ENCODE measurements around the gene DUSP9. TPM values are rescaled to one million over a fixed set of nuclear protein-coding genes. Genes with fewer than 3 reads are reported as not detected.
"Not testable (repeated sequence)": the region's sequence is repeated elsewhere in the genome, so short reads cannot be mapped to it uniquely, and the experiment has no call there.

The DUSP9 gene
- total RNA-seq, 2 experiments from 2014 or later = 0.36 TPM; not detected in 1

GRCh38 chrX:153689654-153690465 is 42.9 kb downstream of the DUSP9 start:
- Mint-ChIP-seq H3K4me3 (no peak overlapping the region), H3K4me1 (ENCODE audit: low read depth) (no peaks in the 10 kb centered on the region), H3K27me3 (ENCODE audit: low read depth) (peaks cover 4% of the 10 kb centered on the region), H3K27ac (no peak overlapping the region), H3K9me3 (no peaks in the 10 kb centered on the region), H3K36me3 (ENCODE audit: low read depth) (no peaks in the 10 kb centered on the region)
- DNase-seq = no peak
- CTCF ChIA-PET = no interaction called here
- intact Hi-C loops (cut with micrococcal nuclease) = no loop called here

- H3K4me1 Mint-ChIP-seq (ENCODE audit: low read depth) = no peaks in the 10 kb centered on the region
- H3K36me3 Mint-ChIP-seq (ENCODE audit: low read depth) = no peaks in the 10 kb centered on the region
- H3K9me3 Mint-ChIP-seq = no peaks in the 10 kb centered on the region
- no peak overlapping the region for H3K4me3 Mint-ChIP-seq
- intact Hi-C loops (cut with micrococcal nuclease) = no loop called here
- DNase-seq = no peak
- H3K27ac Mint-ChIP-seq = no peak overlapping the region
- CTCF ChIA-PET = no interaction called here
- H3K27me3 Mint-ChIP-seq (ENCODE audit: low read depth) = peaks cover 4% of the 10 kb centered on the region
These were observed 43.5 kb downstream of the DUSP9 start for GRCh38 chrX:153690466-153690865.

- H3K9me3 Mint-ChIP-seq; H3K36me3 Mint-ChIP-seq (ENCODE audit: low read depth); H3K27ac Mint-ChIP-seq; intact Hi-C loops (cut with micrococcal nuclease); DNase-seq; H3K4me1 Mint-ChIP-seq (ENCODE audit: low read depth); H3K27me3 Mint-ChIP-seq (ENCODE audit: low read depth); H3K4me3 Mint-ChIP-seq; CTCF ChIA-PET: not testable (repeated sequence)
These were observed 44.2 kb downstream of the DUSP9 start for GRCh38 chrX:153691032-153691827.

- Mint-ChIP-seq H3K36me3 (ENCODE audit: low read depth) (no peaks in the 10 kb centered on the region), H3K4me1 (ENCODE audit: low read depth) (no peaks in the 10 kb centered on the region), H3K4me3 (no peak overlapping the region), H3K9me3 (no peaks in the 10 kb centered on the region), H3K27me3 (ENCODE audit: low read depth) (peaks cover 2% of the 10 kb centered on the region), H3K27ac (no peak overlapping the region)
- DNase-seq = no peak
- intact Hi-C loops (cut with micrococcal nuclease) = no loop called here
- CTCF ChIA-PET = no interaction called here
These were observed 45.0 kb downstream of the DUSP9 start for GRCh38 chrX:153692003-153692402.

- peak overlapping the region; percentile 68 for H3K27ac Mint-ChIP-seq
These were observed 45.7 kb downstream of the DUSP9 start for GRCh38 chrX:153692611-153693156.

GRCh38 chrX:153693216-153694086 is 46.4 kb downstream of the DUSP9 start:
- H3K27me3 Mint-ChIP-seq (ENCODE audit: low read depth) = peaks cover 2% of the 10 kb centered on the region
- no peak overlapping the region for H3K4me3 Mint-ChIP-seq
- DNase-seq = no peak
- H3K36me3 Mint-ChIP-seq (ENCODE audit: low read depth) = peaks cover 3% of the 10 kb centered on the region
- intact Hi-C loops (cut with micrococcal nuclease) = no loop called here
- CTCF ChIA-PET = no interaction called here
- no peaks in the 10 kb centered on the region for H3K4me1 Mint-ChIP-seq (ENCODE audit: low read depth)
- no peaks in the 10 kb centered on the region for H3K9me3 Mint-ChIP-seq
- no peak overlapping the region for H3K27ac Mint-ChIP-seq

More at GRCh38 chrX:153692611-153693156, 45.7 kb downstream of the DUSP9 start:
- H3K4me3 Mint-ChIP-seq = no peak overlapping the region
- no peak for DNase-seq
- H3K36me3 Mint-ChIP-seq (ENCODE audit: low read depth) = peaks cover 3% of the 10 kb centered on the region
- no peaks in the 10 kb centered on the region for H3K9me3 Mint-ChIP-seq
- H3K27me3 Mint-ChIP-seq (ENCODE audit: low read depth) = peaks cover 2% of the 10 kb centered on the region
- CTCF ChIA-PET = no interaction called here
- no peaks in the 10 kb centered on the region for H3K4me1 Mint-ChIP-seq (ENCODE audit: low read depth)
- intact Hi-C loops (cut with micrococcal nuclease) = no loop called here

- DNase-seq; H3K27me3 Mint-ChIP-seq (ENCODE audit: low read depth); H3K4me1 Mint-ChIP-seq (ENCODE audit: low read depth); H3K4me3 Mint-ChIP-seq; H3K36me3 Mint-ChIP-seq (ENCODE audit: low read depth); H3K27ac Mint-ChIP-seq; H3K9me3 Mint-ChIP-seq; CTCF ChIA-PET; intact Hi-C loops (cut with micrococcal nuclease): not testable (repeated sequence)
These were observed 47.3 kb downstream of the DUSP9 start for GRCh38 chrX:153694256-153694655.

GRCh38 chrX:153694687-153695270 is 47.8 kb downstream of the DUSP9 start:
- CTCF ChIA-PET = no interaction called here
- Mint-ChIP-seq H3K4me3 (no peak overlapping the region), H3K36me3 (ENCODE audit: low read depth) (peaks cover 4% of the 10 kb centered on the region), H3K4me1 (ENCODE audit: low read depth) (no peaks in the 10 kb centered on the region), H3K9me3 (no peaks in the 10 kb centered on the region), H3K27me3 (ENCODE audit: low read depth) (peaks cover 2% of the 10 kb centered on the region), H3K27ac (no peak overlapping the region)
- intact Hi-C loops (cut with micrococcal nuclease) = no loop called here
- no peak for DNase-seq

- DNase-seq = no peak
- Mint-ChIP-seq H3K27me3 (ENCODE audit: low read depth) (no peaks in the 10 kb centered on the region), H3K36me3 (ENCODE audit: low read depth) (peaks cover 4% of the 10 kb centered on the region), H3K27ac (no peak overlapping the region), H3K9me3 (no peaks in the 10 kb centered on the region), H3K4me1 (ENCODE audit: low read depth) (no peaks in the 10 kb centered on the region), H3K4me3 (no peak overlapping the region)
- intact Hi-C loops (cut with micrococcal nuclease) = no loop called here
- CTCF ChIA-PET = no interaction called here
These were observed 49.1 kb downstream of the DUSP9 start for GRCh38 chrX:153696100-153696499.

GRCh38 chrX:153696538-153696937 is 49.5 kb downstream of the DUSP9 start:
- H3K9me3 Mint-ChIP-seq; CTCF ChIA-PET; H3K27ac Mint-ChIP-seq; DNase-seq; H3K27me3 Mint-ChIP-seq (ENCODE audit: low read depth); H3K36me3 Mint-ChIP-seq (ENCODE audit: low read depth); intact Hi-C loops (cut with micrococcal nuclease); H3K4me3 Mint-ChIP-seq; H3K4me1 Mint-ChIP-seq (ENCODE audit: low read depth): not testable (repeated sequence)

GRCh38 chrX:153696986-153697722 is 50.2 kb downstream of the DUSP9 start:
- not testable (repeated sequence) for H3K4me3 Mint-ChIP-seq; H3K27me3 Mint-ChIP-seq (ENCODE audit: low read depth)

More at GRCh38 chrX:153696986-153697722, 50.2 kb downstream of the DUSP9 start:
- H3K4me1 Mint-ChIP-seq (ENCODE audit: low read depth); H3K27ac Mint-ChIP-seq; DNase-seq; intact Hi-C loops (cut with micrococcal nuclease); H3K9me3 Mint-ChIP-seq; H3K36me3 Mint-ChIP-seq (ENCODE audit: low read depth); CTCF ChIA-PET: not testable (repeated sequence)
